ENCODE data around the gene ATP11A.

ATP11A gene

DNA sequence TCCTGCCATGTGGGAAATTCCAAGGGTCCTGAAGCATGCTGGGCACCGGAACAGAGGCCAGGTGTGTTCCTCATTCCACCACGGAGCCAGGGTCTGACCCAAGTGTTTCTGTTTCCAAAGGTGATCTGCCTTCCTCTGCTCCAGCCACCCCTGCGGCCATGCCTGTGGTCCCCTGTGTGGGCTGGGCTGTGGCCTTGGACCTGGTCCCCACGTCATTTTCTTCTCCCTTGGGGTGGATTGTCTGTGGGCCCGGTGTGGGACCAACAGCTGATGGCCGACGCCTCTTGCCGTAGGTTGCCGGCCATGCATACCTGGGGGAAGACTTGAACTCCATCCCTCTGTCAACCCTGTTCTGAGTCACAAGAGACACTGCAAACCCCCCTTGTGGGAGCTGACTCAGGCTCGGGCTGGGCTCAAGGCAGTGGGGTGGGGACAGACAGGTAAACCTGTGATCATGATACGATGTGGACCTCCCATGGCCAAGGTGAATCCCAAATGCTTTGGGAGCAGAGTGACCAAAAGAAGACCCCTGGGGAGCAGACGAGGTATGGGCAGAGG, 35.0 kb downstream of the ATP11A start:
- no peak overlapping the region for H2AFZ ChIP-seq (ENCODE audit: low read length)
- no peak overlapping the region for H3K27ac ChIP-seq (ENCODE audit: low read length)
- TF ChIP-seq, protein P1, sequence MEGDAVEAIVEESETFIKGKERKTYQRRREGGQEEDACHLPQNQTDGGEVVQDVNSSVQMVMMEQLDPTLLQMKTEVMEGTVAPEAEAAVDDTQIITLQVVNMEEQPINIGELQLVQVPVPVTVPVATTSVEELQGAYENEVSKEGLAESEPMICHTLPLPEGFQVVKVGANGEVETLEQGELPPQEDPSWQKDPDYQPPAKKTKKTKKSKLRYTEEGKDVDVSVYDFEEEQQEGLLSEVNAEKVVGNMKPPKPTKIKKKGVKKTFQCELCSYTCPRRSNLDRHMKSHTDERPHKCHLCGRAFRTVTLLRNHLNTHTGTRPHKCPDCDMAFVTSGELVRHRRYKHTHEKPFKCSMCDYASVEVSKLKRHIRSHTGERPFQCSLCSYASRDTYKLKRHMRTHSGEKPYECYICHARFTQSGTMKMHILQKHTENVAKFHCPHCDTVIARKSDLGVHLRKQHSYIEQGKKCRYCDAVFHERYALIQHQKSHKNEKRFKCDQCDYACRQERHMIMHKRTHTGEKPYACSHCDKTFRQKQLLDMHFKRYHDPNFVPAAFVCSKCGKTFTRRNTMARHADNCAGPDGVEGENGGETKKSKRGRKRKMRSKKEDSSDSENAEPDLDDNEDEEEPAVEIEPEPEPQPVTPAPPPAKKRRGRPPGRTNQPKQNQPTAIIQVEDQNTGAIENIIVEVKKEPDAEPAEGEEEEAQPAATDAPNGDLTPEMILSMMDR (IDR thresholded peaks at IDR 0.05; ENCODE audit: low read length), result no peak
- TF ChIP-seq EZH2phosphoT487 (IDR thresholded peaks at IDR 0.05; ENCODE audit: low read length), result no peak
- H3K79me2 ChIP-seq (ENCODE audit: low read length), result peaks cover 57% of the 10 kb centered on the region
- H3K9me3 ChIP-seq (replicated peaks; ENCODE audit: insufficient read depth, low read length), result no peaks in the 10 kb centered on the region
- no peaks in the 10 kb centered on the region for H4K20me1 ChIP-seq (ENCODE audit: insufficient read depth, low read length)
- no peak overlapping the region for H3K9ac ChIP-seq (ENCODE audit: low read length)
- no peaks in the 10 kb centered on the region for H3K36me3 ChIP-seq (replicated peaks; ENCODE audit: insufficient read depth, low read length)
- H3K9me2 ChIP-seq (replicated peaks; ENCODE audit: insufficient read depth, low read length), result no peaks in the 10 kb centered on the region
- H3K4me3 ChIP-seq (ENCODE audit: low read length), result no peak overlapping the region
- H3K4me2 ChIP-seq (ENCODE audit: low read depth, low read length), result no peak overlapping the region
- H3K4me1 ChIP-seq (ENCODE audit: low read length), result no peaks in the 10 kb centered on the region
- no peaks in the 10 kb centered on the region for H3K27me3 ChIP-seq (replicated peaks; ENCODE audit: insufficient read depth, low read length)
- no peak for DNase-seq
- H3F3A ChIP-seq (ENCODE audit: insufficient read depth, low read length), result no peaks in the 10 kb centered on the region

DNA sequence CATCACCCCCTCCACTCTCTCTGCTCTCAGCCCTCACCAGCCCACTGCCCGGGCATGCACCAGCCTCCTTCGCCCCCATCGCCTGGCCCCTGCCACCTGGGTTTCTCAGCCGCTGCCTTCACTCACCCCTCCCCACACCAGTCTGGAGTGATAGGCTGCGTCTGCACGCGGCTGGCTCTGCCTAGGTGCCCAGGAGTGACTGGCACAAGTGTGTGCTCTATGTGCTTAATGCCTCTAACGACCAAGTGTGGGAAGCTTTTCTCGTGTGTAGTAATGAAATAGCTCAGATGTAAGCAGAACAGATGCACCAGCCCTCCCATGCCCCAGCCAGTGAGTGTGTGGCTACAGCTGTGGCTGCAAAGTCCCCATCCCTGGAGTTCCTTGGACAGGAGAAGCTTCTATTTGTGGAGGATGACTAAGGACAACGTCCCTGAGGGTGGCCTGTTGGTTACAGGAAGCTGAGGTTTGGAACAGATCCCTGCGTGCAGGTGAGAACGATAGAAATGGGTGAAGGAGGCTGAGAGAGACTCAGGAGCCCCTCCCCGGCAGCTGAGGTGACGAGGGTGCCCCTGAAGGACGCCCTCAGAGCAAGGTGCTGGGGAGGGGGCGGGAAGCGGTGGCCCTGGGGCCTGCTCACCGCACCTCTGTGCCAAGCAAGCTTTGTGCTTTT, 35.6 kb downstream of the ATP11A start:
- H3K9me2 ChIP-seq (replicated peaks; ENCODE audit: insufficient read depth, low read length), result no peaks in the 10 kb centered on the region
- H3K4me2 ChIP-seq (ENCODE audit: low read depth, low read length), result no peak overlapping the region
- no peaks in the 10 kb centered on the region for H3K4me1 ChIP-seq (ENCODE audit: low read length)
- no peak overlapping the region for H3K9ac ChIP-seq (ENCODE audit: low read length)
- no peaks in the 10 kb centered on the region for H3K9me3 ChIP-seq (replicated peaks; ENCODE audit: insufficient read depth, low read length)
- peaks cover 58% of the 10 kb centered on the region for H3K79me2 ChIP-seq (ENCODE audit: low read length)
- no peaks in the 10 kb centered on the region for H3F3A ChIP-seq (ENCODE audit: insufficient read depth, low read length)
- TF ChIP-seq EZH2phosphoT487 (IDR thresholded peaks at IDR 0.05; ENCODE audit: low read length) (no peak), EZH2 (optimal IDR thresholded peaks at IDR 0.05; ENCODE audit: low read depth, low read length) (no peak)
- TF ChIP-seq, protein P1 (IDR thresholded peaks at IDR 0.05; ENCODE audit: low read length), result no peak
- H2AFZ ChIP-seq (ENCODE audit: low read length), result no peak overlapping the region
- no peaks in the 10 kb centered on the region for H4K20me1 ChIP-seq (ENCODE audit: insufficient read depth, low read length)
- no peak for DNase-seq
- H3K27me3 ChIP-seq (replicated peaks; ENCODE audit: insufficient read depth, low read length), result no peaks in the 10 kb centered on the region
- no peak overlapping the region for H3K27ac ChIP-seq (ENCODE audit: low read length)
- H3K36me3 ChIP-seq (replicated peaks; ENCODE audit: insufficient read depth, low read length), result no peaks in the 10 kb centered on the region
- no peak overlapping the region for H3K4me3 ChIP-seq (ENCODE audit: low read length)

DNA sequence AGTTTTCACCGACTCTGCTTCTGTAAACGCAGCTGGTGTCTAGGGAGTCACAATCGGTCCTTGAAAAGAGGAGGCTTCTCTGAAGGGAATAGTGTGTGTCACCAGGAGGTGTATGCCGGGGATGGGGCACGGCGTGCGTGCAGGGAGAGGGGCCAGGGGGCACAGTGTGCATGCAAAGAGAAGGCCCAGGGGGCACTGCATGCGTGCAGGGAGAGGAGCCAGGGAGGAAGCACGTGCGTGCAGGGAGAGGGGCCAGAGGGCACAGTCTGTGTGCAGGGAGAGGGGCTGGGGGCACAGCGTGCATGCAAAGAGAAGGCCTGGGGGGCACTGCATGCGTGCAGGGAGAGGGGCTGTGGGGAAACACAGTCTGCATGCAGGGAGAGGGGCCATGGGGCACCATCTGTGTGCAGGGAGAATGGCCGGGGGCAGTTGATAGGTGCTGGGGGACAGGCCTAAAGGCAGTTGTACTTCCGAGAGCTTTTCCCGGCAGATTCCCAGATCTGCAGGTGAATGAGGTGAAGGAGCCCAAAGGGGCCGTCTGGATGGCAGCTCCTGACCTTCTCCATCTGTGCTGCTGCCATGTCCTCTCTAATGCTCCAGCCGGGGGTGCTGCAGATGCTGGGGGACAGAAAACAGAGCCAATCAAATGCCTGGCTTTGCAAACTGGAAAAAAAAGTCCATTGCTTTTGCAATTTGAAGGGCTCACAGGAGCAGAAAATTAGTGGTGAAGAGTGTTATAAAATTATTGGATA, 36.4 kb downstream of the ATP11A start:
- Histone ChIP-seq H3K36me3 (replicated peaks; ENCODE audit: insufficient read depth, low read length) (no peaks in the 10 kb centered on the region), H3K9me3 (replicated peaks; ENCODE audit: insufficient read depth, low read length) (no peaks in the 10 kb centered on the region), H3K9me2 (replicated peaks; ENCODE audit: insufficient read depth, low read length) (no peaks in the 10 kb centered on the region), H2AFZ (ENCODE audit: low read length) (no peak overlapping the region), H3K27ac (ENCODE audit: low read length) (no peak overlapping the region), H3K4me1 (ENCODE audit: low read length) (no peaks in the 10 kb centered on the region), H3K9ac (ENCODE audit: low read length) (no peak overlapping the region), H3K4me3 (ENCODE audit: low read length) (no peak overlapping the region), H3K79me2 (ENCODE audit: low read length) (peaks cover 64% of the 10 kb centered on the region), H3K4me2 (ENCODE audit: low read depth, low read length) (no peak overlapping the region), H4K20me1 (ENCODE audit: insufficient read depth, low read length) (no peaks in the 10 kb centered on the region), H3K27me3 (replicated peaks; ENCODE audit: insufficient read depth, low read length) (no peaks in the 10 kb centered on the region), H3F3A (ENCODE audit: insufficient read depth, low read length) (no peaks in the 10 kb centered on the region)
- DNase-seq, result no peak
- TF ChIP-seq EZH2 (optimal IDR thresholded peaks at IDR 0.05; ENCODE audit: low read depth, low read length), result no peak
- no peak for TF ChIP-seq EZH2phosphoT487 (IDR thresholded peaks at IDR 0.05; ENCODE audit: low read length)
- TF ChIP-seq, protein P1 (IDR thresholded peaks at IDR 0.05; ENCODE audit: low read length), result no peak
